Type B pancreatic cell (in vitro differentiated cells): ENCODE results near the gene MN1. TPM values are rescaled to one million over a fixed set of nuclear protein-coding genes. Genes with fewer than 3 reads are reported as not detected.

Experiments used
- DNase-seq: peaks from one replicate; pipeline ENCODE4 v3.0.0; 2021; ENCODE audit warnings: mixed read lengths; ENCODE audit not compliant: unreplicated experiment; ENCODE audit errors: extremely low spot score
- H3K27ac Mint-ChIP-seq: 2 replicates; pipeline ENCODE4 v1.8.0; 2021; ENCODE audit warnings: mild to moderate bottlenecking, mixed read lengths
- H3K27me3 Mint-ChIP-seq: 2 replicates; pipeline ENCODE4 v1.8.0; 2021; ENCODE audit warnings: mixed read lengths
- H3K36me3 Mint-ChIP-seq: 2 replicates; pipeline ENCODE4 v1.8.0; 2021; ENCODE audit warnings: mixed read lengths
- H3K4me1 Mint-ChIP-seq: one replicate; pipeline ENCODE4 v1.8.0; 2021; ENCODE audit warnings: mixed read lengths; ENCODE audit not compliant: unreplicated experiment
- H3K4me3 Mint-ChIP-seq: 2 replicates; pipeline ENCODE4 v1.8.0; 2021; ENCODE audit warnings: mild to moderate bottlenecking, mixed read lengths
- H3K9me3 Mint-ChIP-seq: 2 replicates; pipeline ENCODE4 v1.8.0; 2021; ENCODE audit warnings: mixed read lengths
- total RNA-seq: library from RNA; stranded (reverse); gene quantifications from 2 replicates; pipeline ENCODE4 v1.2.1, GENCODE V29; 2021; ENCODE audit warnings: low replicate concordance
- TF ChIP-seq, protein P1 (sequence below): fragments of 200-600 bp; sonication (generic); conservative IDR thresholded peaks from 2 replicates; pipeline ENCODE4 v1.5.0; 2021; ENCODE audit warnings: antibody characterized with exemption, mild to moderate bottlenecking

Gene MN1
- total RNA-seq, 1 donor from 2014 or later = 17.0 TPM

DNA sequence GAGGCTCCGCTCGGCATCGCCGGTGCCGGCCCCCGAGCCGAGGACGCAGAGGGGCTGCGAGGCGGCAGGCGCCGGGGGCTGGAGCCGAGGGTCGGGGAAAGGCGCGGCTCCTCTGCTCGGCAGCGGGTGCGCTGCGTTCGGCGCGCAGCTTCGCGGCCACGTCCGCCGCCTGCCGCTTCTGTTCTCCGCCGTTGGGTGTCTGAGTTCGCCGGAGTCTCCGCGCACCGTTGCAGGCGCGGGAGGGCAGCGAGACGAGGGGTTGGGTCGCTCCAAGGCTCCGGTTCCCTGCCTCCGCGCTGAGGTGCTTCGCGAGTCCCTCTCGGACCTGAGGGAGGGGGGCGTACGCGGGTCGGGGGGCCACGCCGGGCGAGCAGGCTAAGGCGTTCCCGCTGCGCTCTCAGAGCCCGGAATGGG, 347 bp downstream of the MN1 start:
- Mint-ChIP-seq H3K4me3 (peak overlapping the region; percentile 87), H3K27me3 (peaks cover 45% of the 10 kb centered on the region), H3K9me3 (no peaks in the 10 kb centered on the region), H3K4me1 (peaks cover 30% of the 10 kb centered on the region), H3K36me3 (peaks cover 5% of the 10 kb centered on the region), H3K27ac (no peak overlapping the region)
- DNase-seq = no peak
- TF ChIP-seq, protein P1, sequence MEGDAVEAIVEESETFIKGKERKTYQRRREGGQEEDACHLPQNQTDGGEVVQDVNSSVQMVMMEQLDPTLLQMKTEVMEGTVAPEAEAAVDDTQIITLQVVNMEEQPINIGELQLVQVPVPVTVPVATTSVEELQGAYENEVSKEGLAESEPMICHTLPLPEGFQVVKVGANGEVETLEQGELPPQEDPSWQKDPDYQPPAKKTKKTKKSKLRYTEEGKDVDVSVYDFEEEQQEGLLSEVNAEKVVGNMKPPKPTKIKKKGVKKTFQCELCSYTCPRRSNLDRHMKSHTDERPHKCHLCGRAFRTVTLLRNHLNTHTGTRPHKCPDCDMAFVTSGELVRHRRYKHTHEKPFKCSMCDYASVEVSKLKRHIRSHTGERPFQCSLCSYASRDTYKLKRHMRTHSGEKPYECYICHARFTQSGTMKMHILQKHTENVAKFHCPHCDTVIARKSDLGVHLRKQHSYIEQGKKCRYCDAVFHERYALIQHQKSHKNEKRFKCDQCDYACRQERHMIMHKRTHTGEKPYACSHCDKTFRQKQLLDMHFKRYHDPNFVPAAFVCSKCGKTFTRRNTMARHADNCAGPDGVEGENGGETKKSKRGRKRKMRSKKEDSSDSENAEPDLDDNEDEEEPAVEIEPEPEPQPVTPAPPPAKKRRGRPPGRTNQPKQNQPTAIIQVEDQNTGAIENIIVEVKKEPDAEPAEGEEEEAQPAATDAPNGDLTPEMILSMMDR = peak; percentile 14

DNA sequence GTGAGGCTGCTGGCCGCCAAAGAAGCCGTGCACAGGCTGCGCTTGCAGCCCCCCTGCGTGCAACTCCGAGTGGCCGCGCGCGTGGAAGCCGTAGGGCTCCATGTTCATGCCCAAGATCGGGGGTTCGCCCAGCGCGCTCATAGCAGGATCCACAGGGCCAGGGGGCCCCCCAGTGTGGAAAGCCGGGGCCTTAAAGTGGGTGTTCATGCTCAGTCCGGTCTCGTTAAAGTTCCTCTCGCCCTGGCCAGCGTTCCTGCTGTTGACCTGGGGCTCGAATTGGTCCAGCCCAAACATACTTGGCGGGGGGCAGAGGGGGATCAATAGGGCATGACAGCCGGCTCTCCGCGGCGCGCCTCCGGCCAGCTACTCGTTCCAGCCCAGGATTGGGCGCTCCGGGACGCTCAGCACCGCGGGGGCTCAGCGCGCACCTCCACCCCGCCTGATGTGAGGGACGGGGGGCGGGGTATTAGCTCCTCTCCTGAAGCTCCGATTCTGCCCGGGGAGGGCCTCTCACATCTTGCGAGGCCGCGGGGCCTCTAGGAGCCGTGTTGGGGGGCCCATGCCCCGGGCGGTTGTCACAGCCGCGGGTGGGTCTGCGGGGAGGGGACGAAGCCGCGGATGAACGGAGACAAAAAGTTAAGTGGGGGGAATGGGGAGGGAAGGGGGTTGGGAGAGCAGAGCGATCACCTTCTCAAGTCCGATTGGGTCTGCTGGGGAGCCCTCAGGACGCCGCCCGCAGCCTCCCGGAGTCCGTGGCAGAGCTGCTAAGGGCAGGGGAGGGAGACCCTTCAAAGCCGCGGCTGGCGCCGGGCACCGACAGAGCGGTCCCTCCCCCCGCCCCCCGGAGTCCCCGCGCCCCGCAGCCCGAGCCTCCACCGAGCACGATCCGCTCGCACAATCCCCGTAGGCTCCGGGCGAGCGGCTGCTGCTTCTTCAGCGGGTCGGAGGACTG, 1.0 kb downstream of the MN1 start:
- Mint-ChIP-seq H3K27ac (no peak overlapping the region), H3K4me3 (peak overlapping the region; percentile 87), H3K4me1 (peaks cover 37% of the 10 kb centered on the region), H3K36me3 (peaks cover 8% of the 10 kb centered on the region), H3K27me3 (peaks cover 48% of the 10 kb centered on the region), H3K9me3 (no peaks in the 10 kb centered on the region)
- TF ChIP-seq, protein P1 = no peak
- no peak for DNase-seq

DNA sequence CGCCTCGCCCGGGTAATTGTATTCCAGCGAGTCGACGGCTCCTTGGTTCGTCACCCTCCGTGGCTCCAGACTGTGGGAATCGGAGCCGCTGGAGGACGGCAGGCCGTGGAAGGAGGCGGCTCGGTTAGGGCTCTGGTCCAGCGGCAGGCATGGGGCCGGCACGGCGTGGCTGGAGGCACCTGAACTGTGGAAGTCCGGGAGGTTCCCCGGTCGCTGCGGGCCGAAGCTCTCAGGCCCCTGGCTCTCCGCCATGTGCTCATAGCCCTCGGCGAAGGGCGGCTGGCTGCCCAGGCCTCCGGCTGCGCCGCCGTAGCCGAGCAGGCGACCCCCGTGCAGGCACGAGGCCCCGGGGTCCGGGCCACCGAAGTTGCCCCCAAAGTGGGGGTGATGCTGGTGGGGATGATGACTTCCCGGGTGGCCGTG, 1.7 kb downstream of the MN1 start:
- peaks cover 8% of the 10 kb centered on the region for H3K36me3 Mint-ChIP-seq

DNA sequence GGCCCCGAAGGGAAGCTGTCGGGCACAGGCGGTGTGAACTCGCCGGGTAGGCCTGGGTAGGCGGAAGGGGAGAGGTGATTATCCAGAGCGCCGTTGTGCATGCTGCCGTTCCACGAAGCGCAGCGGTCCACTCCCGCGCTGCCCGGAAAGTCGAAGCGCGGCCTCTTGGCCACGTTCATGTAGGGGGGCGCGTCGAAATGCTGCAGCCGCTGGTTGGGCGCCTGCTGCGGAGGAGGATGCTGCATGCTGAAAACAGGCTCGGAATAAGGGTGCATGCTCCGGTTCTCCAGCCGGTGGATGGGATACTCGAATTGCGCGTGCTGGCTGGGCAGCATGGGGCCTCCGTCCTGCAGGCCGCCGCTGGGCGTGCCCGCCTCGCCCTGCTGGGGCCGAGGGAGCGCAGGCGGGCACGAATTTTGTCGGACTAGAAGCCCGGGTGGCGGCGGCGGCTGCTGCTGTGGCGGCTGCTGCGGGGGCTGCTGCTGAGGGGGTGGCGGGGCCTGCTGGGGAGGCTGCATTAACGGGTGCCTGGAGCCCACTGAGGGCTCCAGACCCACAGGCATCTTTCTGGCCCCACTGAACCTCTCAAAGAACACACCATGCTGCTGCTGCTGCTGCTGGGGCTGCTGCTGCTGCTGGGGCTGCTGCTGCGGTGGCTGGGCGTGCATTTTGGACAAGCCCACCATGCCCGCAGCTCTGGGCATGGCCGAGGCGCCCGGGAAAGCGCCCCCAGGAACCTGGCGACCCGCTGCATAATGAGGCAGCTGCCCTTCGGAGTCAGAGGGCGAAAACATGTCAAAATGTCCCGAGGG, 2.3 kb downstream of the MN1 start:
- Mint-ChIP-seq H3K4me3 (peak overlapping the region; percentile 90), H3K4me1 (peaks cover 34% of the 10 kb centered on the region), H3K9me3 (no peaks in the 10 kb centered on the region), H3K27me3 (peaks cover 49% of the 10 kb centered on the region), H3K36me3 (peaks cover 8% of the 10 kb centered on the region), H3K27ac (peak overlapping the region; percentile 31)
- DNase-seq = no peak
- TF ChIP-seq, protein P1 = no peak

More for the DNA sequence above, 1.7 kb downstream of the MN1 start:
- TF ChIP-seq, protein P1 = no peak
- Mint-ChIP-seq H3K4me1 (peaks cover 38% of the 10 kb centered on the region), H3K9me3 (no peaks in the 10 kb centered on the region), H3K27ac (no peak overlapping the region), H3K27me3 (peaks cover 48% of the 10 kb centered on the region), H3K4me3 (peak overlapping the region; percentile 76)
- DNase-seq = no peak

DNA sequence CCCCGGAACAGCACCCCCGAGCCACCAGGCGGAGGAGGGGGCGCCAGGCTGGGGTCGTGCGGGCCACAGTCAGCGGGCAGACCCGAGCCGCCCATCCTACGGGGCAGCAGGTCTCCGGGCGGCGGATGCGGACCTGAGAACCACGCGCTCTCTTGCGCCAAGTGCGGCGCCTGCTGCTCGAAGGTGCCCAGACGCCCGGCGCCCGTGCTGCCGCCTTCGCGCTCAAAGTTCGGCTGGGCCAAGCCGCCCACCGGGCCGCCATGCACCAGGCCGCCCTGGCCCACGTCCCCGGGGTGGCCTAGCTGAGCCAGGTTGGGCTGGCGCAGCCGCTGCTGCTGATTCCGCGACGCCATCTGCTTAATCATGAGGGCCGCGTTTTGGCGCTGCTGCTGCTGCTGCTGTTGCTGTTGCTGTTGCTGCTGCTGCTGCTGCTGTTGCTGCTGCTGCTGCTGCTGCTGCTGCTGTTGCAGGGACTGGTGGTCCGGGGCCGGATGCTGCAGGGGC, 3.0 kb downstream of the MN1 start:
- Mint-ChIP-seq H3K36me3 (peaks cover 13% of the 10 kb centered on the region), H3K27ac (peak overlapping the region; percentile 31), H3K4me3 (peak overlapping the region; percentile 90), H3K27me3 (peaks cover 51% of the 10 kb centered on the region), H3K4me1 (peaks cover 40% of the 10 kb centered on the region), H3K9me3 (no peaks in the 10 kb centered on the region)
- DNase-seq = no peak
- TF ChIP-seq, protein P1 = no peak
